Hypothalamus (tissue), 51 donors: Measurements from ENCODE around the gene LKAAEAR1.
"Not testable (repeated sequence)": the region's sequence is repeated elsewhere in the genome, so short reads cannot be mapped to it uniquely, and the experiment has no call there.

ENCODE experiments used
- DNase-seq, 51 donors: peaks; one replicate each; lab custom pipeline; 2025; lab: John Stamatoyannopoulos, UW

Gene LKAAEAR1

GRCh38 chr20:64083804-64084684, at the start of gene LKAAEAR1:
Gene LKAAEAR1, minus strand, starts transcription at chr20:64084398. Its CDS starts 179 bp downstream, at chr20:64084219.
- no peak for DNase-seq

GRCh38 chr20:64131406-64131805, 47.2 kb upstream of the LKAAEAR1 start:
- peak in 1 of 51 donors; percentile 12 for DNase-seq

- no peak for DNase-seq
Observed at GRCh38 chr20:64130876-64131275, 46.7 kb upstream of the LKAAEAR1 start.

DNA sequence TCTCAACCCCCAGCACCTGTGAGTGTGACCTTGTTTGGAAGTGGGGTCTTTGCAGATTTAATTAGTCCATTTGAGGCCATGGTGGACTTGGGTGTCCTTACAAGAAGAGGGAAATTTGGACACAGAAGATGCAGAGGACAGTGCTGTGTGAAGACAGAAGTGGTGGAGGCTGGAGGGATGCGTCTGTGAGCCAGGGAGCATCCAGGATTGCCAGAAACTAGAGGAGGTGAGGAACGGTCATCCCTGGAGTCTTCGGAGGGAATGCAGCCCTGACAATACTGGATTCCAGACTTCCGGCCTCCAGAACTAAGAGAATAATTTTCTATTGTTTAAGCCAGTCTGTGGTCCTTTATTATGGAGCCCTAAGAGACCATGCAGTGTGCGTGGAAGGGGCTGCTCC, 46.1 kb upstream of the LKAAEAR1 start:
- DNase-seq, result no peak

- no peak for DNase-seq
Observed at GRCh38 chr20:64129146-64129782, 45.1 kb upstream of the LKAAEAR1 start.

- not testable (repeated sequence) for DNase-seq
Observed at GRCh38 chr20:64123517-64123916, 39.3 kb upstream of the LKAAEAR1 start.

GRCh38 chr20:64122927-64123326, 38.7 kb upstream of the LKAAEAR1 start:
- not testable (repeated sequence) for DNase-seq

- no peak for DNase-seq
Observed at GRCh38 chr20:64121586-64121985, 37.4 kb upstream of the LKAAEAR1 start.

- no peak for DNase-seq
Observed at GRCh38 chr20:64119681-64120341, 35.6 kb upstream of the LKAAEAR1 start.

DNA sequence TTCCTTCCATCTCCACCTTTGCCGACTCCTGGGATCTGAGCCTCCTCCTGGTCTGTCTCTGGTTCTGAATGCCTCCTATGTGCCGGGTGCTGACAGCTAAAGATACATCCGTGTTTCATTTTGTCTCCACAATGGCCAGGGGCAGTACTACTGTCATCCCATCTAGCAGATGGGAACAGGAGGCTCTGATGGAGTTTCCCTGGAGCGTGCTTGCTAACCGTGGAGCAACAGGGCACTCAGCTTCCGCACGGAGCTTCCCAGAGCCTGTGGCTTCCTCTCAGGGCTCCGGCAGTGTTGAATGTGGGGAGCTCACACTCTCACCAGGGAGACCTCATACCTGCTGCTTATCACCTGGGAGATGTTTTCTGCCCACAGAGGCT, 35.1 kb upstream of the LKAAEAR1 start:
- no peak for DNase-seq

- DNase-seq, result not testable (repeated sequence)
Observed at GRCh38 chr20:64117432-64117777, 33.2 kb upstream of the LKAAEAR1 start.

GRCh38 chr20:64116541-64117431, 32.6 kb upstream of the LKAAEAR1 start:
- DNase-seq, result no peak

GRCh38 chr20:64116016-64116415, 31.8 kb upstream of the LKAAEAR1 start:
- no peak for DNase-seq

- peak in 13 of 51 donors; percentile 25 to 61 (median 35) for DNase-seq
Observed at GRCh38 chr20:64115171-64115911, 31.1 kb upstream of the LKAAEAR1 start.

- DNase-seq, result no peak
Observed at GRCh38 chr20:64114356-64114971, 30.3 kb upstream of the LKAAEAR1 start.

DNA sequence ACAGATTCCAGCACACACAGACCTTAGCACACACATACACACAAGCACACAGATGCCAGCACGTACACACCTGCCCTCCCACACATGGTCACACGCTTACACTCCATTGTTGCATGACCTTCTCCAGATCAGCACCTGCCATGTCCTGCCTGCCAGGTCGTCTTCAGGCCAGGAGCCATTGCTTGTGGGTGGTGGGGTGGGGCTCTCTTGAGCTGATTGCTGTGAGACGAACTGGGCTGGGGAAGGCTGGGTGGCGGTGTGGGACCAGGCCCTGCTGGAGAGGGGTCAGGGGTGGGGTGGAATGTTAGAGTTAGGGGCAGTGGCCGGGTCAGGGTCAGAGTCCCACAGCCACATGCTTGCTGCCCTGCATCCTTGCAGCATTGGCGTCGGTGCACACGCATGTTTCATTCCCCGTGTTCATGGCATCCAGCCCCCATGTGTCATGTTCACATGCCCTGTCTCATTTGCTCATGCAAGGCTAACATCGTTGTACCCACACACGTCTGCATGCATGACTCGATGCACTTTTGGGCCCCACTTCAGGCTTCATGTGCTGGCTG, 29.7 kb upstream of the LKAAEAR1 start:
- DNase-seq, result no peak

DNA sequence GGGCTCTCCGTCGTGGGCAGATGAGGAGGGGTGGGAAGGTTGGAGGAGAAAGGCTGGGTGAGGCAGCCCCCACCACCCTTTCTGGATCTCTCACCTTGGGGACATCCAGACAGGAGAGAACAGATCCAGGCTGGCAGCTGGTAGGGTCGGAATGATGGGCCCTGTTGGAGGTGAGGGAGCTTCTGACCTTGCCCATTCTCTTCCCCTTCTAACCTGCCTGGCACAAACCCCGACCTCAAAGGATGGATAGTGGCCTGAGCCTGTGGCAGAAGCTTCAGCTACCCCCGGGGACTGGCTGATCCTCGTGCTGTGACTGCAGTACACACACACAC, 29.2 kb upstream of the LKAAEAR1 start:
- no peak for DNase-seq

GRCh38 chr20:64112691-64113443, 28.7 kb upstream of the LKAAEAR1 start:
- DNase-seq, result no peak
